ENCODE results near the gene LDHAL6B.
"Not testable (repeated sequence)": the region's sequence is repeated elsewhere in the genome, so short reads cannot be mapped to it uniquely, and the experiment has no call there.

DNA sequence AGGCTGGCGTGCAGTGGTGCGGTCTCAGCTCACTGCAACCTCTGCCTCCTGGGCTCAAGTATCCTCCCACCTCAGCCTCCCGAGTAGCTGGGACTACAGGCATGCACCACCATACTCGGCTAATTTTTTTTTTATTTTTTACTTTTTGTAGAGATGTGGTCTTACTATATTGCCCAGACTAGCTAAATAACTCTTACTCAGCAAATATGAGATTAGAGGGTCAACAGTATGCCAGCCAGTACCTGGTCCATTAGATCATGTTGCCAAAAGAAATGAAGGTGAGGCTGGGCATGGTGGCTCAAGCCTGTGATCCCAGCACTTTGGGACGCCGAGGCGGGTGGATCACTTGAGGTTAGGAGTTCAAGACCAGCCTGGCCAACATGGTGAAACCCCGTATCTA, 44.6 kb upstream of the LDHAL6B start:
- not testable (repeated sequence) for TF ChIP-seq EZH2 (IDR thresholded peaks at IDR 0.05; ENCODE audit: low read depth, unreplicated experiment); EZH2phosphoT487 (IDR thresholded peaks at IDR 0.05; ENCODE audit: unreplicated experiment)
- TF ChIP-seq, protein P1, sequence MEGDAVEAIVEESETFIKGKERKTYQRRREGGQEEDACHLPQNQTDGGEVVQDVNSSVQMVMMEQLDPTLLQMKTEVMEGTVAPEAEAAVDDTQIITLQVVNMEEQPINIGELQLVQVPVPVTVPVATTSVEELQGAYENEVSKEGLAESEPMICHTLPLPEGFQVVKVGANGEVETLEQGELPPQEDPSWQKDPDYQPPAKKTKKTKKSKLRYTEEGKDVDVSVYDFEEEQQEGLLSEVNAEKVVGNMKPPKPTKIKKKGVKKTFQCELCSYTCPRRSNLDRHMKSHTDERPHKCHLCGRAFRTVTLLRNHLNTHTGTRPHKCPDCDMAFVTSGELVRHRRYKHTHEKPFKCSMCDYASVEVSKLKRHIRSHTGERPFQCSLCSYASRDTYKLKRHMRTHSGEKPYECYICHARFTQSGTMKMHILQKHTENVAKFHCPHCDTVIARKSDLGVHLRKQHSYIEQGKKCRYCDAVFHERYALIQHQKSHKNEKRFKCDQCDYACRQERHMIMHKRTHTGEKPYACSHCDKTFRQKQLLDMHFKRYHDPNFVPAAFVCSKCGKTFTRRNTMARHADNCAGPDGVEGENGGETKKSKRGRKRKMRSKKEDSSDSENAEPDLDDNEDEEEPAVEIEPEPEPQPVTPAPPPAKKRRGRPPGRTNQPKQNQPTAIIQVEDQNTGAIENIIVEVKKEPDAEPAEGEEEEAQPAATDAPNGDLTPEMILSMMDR (conservative IDR thresholded peaks at IDR 0.05; ENCODE audit: low read depth in 2 of 2): not testable (repeated sequence)
- TF ChIP-seq, protein P2, sequence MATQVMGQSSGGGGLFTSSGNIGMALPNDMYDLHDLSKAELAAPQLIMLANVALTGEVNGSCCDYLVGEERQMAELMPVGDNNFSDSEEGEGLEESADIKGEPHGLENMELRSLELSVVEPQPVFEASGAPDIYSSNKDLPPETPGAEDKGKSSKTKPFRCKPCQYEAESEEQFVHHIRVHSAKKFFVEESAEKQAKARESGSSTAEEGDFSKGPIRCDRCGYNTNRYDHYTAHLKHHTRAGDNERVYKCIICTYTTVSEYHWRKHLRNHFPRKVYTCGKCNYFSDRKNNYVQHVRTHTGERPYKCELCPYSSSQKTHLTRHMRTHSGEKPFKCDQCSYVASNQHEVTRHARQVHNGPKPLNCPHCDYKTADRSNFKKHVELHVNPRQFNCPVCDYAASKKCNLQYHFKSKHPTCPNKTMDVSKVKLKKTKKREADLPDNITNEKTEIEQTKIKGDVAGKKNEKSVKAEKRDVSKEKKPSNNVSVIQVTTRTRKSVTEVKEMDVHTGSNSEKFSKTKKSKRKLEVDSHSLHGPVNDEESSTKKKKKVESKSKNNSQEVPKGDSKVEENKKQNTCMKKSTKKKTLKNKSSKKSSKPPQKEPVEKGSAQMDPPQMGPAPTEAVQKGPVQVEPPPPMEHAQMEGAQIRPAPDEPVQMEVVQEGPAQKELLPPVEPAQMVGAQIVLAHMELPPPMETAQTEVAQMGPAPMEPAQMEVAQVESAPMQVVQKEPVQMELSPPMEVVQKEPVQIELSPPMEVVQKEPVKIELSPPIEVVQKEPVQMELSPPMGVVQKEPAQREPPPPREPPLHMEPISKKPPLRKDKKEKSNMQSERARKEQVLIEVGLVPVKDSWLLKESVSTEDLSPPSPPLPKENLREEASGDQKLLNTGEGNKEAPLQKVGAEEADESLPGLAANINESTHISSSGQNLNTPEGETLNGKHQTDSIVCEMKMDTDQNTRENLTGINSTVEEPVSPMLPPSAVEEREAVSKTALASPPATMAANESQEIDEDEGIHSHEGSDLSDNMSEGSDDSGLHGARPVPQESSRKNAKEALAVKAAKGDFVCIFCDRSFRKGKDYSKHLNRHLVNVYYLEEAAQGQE (IDR thresholded peaks at IDR 0.05; ENCODE audit: unreplicated experiment): not testable (repeated sequence)
